ENCODE data around the gene GTF3C2. TPM values are rescaled to one million over a fixed set of nuclear protein-coding genes. Genes with fewer than 3 reads are reported as not detected.

GTF3C2 gene
- total and polyA plus RNA-seq, 2 of the 13 experiments (the other 11 are each of a cell fraction or from before 2014, with no cell fraction given): 77.5 to 130 TPM

- TF ChIP-seq ZBTB40 (IDR thresholded peaks at IDR 0.05) (no peak), ZBTB40 (CRISPR knock-in tag; IDR thresholded peaks at IDR 0.05) (no peak), AHR (CRISPR knock-in tag; IDR thresholded peaks at IDR 0.05) (no peak), MAF1 (CRISPR knock-in tag; IDR thresholded peaks at IDR 0.05; ENCODE audit: borderline replicate concordance) (no peak), PHF8 (CRISPR knock-in tag; IDR thresholded peaks at IDR 0.05) (peak; percentile 14; the same call in 1 of the 2 replicates), ZNF274 (CRISPR knock-in tag; IDR thresholded peaks at IDR 0.05) (no peak), CTCF (CRISPR knock-in tag; IDR thresholded peaks at IDR 0.05) (no peak), FOXJ3 (CRISPR knock-in tag; IDR thresholded peaks at IDR 0.05; ENCODE audit: borderline replicate concordance) (no peak), SAFB2 (CRISPR knock-in tag; IDR thresholded peaks at IDR 0.05; ENCODE audit: borderline replicate concordance, low read depth) (no peak), ZNF530 (CRISPR knock-in tag; IDR thresholded peaks at IDR 0.05; ENCODE audit: low read depth) (no peak), ZNF720 (CRISPR knock-in tag; IDR thresholded peaks at IDR 0.05) (no peak), MXD4 (CRISPR knock-in tag; IDR thresholded peaks at IDR 0.05) (no peak), ATF2 (CRISPR knock-in tag; IDR thresholded peaks at IDR 0.05) (no peak), DR1 (CRISPR knock-in tag; IDR thresholded peaks at IDR 0.05) (no peak), ZNF652 (CRISPR knock-in tag; IDR thresholded peaks at IDR 0.05; ENCODE audit: borderline replicate concordance, low read depth) (no peak), THYN1 (CRISPR knock-in tag; IDR thresholded peaks at IDR 0.05; ENCODE audit: borderline replicate concordance, low read depth) (no peak), SP140L (CRISPR knock-in tag; IDR thresholded peaks at IDR 0.05; ENCODE audit: borderline replicate concordance) (no peak), ZNF841 (CRISPR knock-in tag; IDR thresholded peaks at IDR 0.05; ENCODE audit: borderline replicate concordance) (no peak)
These were observed 23.5 kb upstream of the GTF3C2 start (continued) for GRCh38 chr2:27379836-27380625.
